NCI-H748 (cell line): Measurements from ENCODE around the gene EML6.
"Not testable (repeated sequence)": the region's sequence is repeated elsewhere in the genome, so short reads cannot be mapped to it uniquely, and the experiment has no call there.

Experiments used
- DNase-seq: peaks from one replicate; lab custom pipeline; 2025; ENCODE audit not compliant: unreplicated experiment; lab: John Stamatoyannopoulos, UW

EML6 gene

GRCh38 chr2:54723131-54723995, at the start of gene EML6:
EML6 (plus strand) TSS chr2:54723662; CDS start chr2:54725062, 1,400 bp downstream.
- DNase-seq, result peak; percentile 97

GRCh38 chr2:54675281-54675680, 48.2 kb upstream of the EML6 start:
- DNase-seq, result no peak

- no peak for DNase-seq
These were observed 47.7 kb upstream of the EML6 start for GRCh38 chr2:54675738-54676137.

GRCh38 chr2:54676656-54677055, 46.8 kb upstream of the EML6 start:
- no peak for DNase-seq

- DNase-seq, result no peak
These were observed 45.8 kb upstream of the EML6 start for GRCh38 chr2:54677476-54678265.

- no peak for DNase-seq
These were observed 44.7 kb upstream of the EML6 start for GRCh38 chr2:54678719-54679118.

GRCh38 chr2:54680397-54681041, 42.9 kb upstream of the EML6 start:
- no peak for DNase-seq

- no peak for DNase-seq
These were observed 42.0 kb upstream of the EML6 start for GRCh38 chr2:54681416-54681815.

- DNase-seq, result no peak
These were observed 39.9 kb upstream of the EML6 start for GRCh38 chr2:54683596-54683995.

GRCh38 chr2:54685263-54685775, 38.1 kb upstream of the EML6 start:
- DNase-seq, result no peak

GRCh38 chr2:54687595-54688152, 35.8 kb upstream of the EML6 start:
- DNase-seq, result no peak

GRCh38 chr2:54691445-54692135, 31.9 kb upstream of the EML6 start:
- no peak for DNase-seq

GRCh38 chr2:54692556-54692955, 30.9 kb upstream of the EML6 start:
- no peak for DNase-seq

- DNase-seq, result no peak
These were observed 28.1 kb upstream of the EML6 start for GRCh38 chr2:54695378-54695777.

GRCh38 chr2:54697934-54698333, 25.5 kb upstream of the EML6 start:
- DNase-seq, result no peak

- not testable (repeated sequence) for DNase-seq
These were observed 24.5 kb upstream of the EML6 start for GRCh38 chr2:54698926-54699325.

GRCh38 chr2:54699665-54700064, 23.8 kb upstream of the EML6 start:
- DNase-seq, result no peak

GRCh38 chr2:54701029-54701428, 22.4 kb upstream of the EML6 start:
- no peak for DNase-seq

GRCh38 chr2:54704238-54704637, 19.2 kb upstream of the EML6 start:
- DNase-seq, result no peak
